MCF 10A (cell line): ENCODE results near the gene KLHDC9. TPM values are rescaled to one million over a fixed set of nuclear protein-coding genes. Genes with fewer than 3 reads are reported as not detected.

Experiments used
- BruUV-seq: library from RNA; stranded (reverse); fragments of 400-500 nt; replicated peaks from 2 replicates; lab custom pipeline; 2021; lab: Mats Ljungman, UMichigan
- CTCF ChIA-PET: fragments of 300-600 bp; sonication (Branson Sonifier 250); formaldehyde crosslinking; extraction: SDS; loops from one replicate; lab custom pipeline; 2021; ENCODE audit warnings: antibody characterized with exemption, inconsistent platforms; lab: Yijun Ruan, JAX
- POLR2A ChIA-PET: fragments of 300-600, 350-650 bp; sonication (Branson Sonifier 250); formaldehyde crosslinking; extraction: SDS; loops from one replicate; lab custom pipeline; 2020; ENCODE audit warnings: antibody characterized with exemption, inconsistent platforms; lab: Yijun Ruan, JAX
- DNase-seq: peaks from one replicate; pipeline ENCODE4 v3.0.0-alpha.2; 2018; ENCODE audit not compliant: unreplicated experiment
- H3K27ac Mint-ChIP-seq: one replicate; pipeline ENCODE4 v1.8.0; 2022; ENCODE audit warnings: mild to moderate bottlenecking, low read depth, mixed read lengths; ENCODE audit not compliant: unreplicated experiment
- H3K27me3 Mint-ChIP-seq: one replicate; pipeline ENCODE4 v1.8.0; 2022; ENCODE audit warnings: mixed read lengths; ENCODE audit not compliant: insufficient read depth, unreplicated experiment
- H3K36me3 Mint-ChIP-seq: one replicate; pipeline ENCODE4 v1.8.0; 2022; ENCODE audit warnings: mild to moderate bottlenecking, moderate library complexity, mixed read lengths; ENCODE audit not compliant: insufficient read depth, unreplicated experiment
- H3K4me1 Mint-ChIP-seq: one replicate; pipeline ENCODE4 v1.8.0; 2022; ENCODE audit warnings: mixed read lengths; ENCODE audit not compliant: insufficient read depth, unreplicated experiment
- H3K4me3 Mint-ChIP-seq: one replicate; pipeline ENCODE4 v1.8.0; 2022; ENCODE audit warnings: mild to moderate bottlenecking, moderate library complexity, mixed read lengths; ENCODE audit not compliant: unreplicated experiment
- H3K9me3 Mint-ChIP-seq: one replicate; pipeline ENCODE4 v1.8.0; 2022; ENCODE audit warnings: mixed read lengths; ENCODE audit not compliant: unreplicated experiment
- CTCF ChIP-seq: fragments of 200-600 bp; IDR thresholded peaks from one replicate; pipeline ENCODE4 v1.8.0; 2022; ENCODE audit warnings: antibody characterized with exemption, mild to moderate bottlenecking; ENCODE audit not compliant: unreplicated experiment
- intact Hi-C: fragments of 100-400 bp; cut with micrococcal nuclease; formaldehyde crosslinking; loops from 2 replicates; pipeline ENCODE4 v1.14.1; 2022
- total RNA-seq: library from RNA; stranded (reverse); gene quantifications from 2 replicates; pipeline ENCODE4 v1.2.3, GENCODE V29; 2022

KLHDC9 gene
- total RNA-seq, 1 experiment from 2014 or later: not detected

GRCh38 chr1:161070761-161071160, 27.4 kb upstream of the KLHDC9 start:
- no peak for TF ChIP-seq CTCF
- no peak overlapping the region for H3K4me3 Mint-ChIP-seq
- peaks cover 43% of the 10 kb centered on the region for H3K4me1 Mint-ChIP-seq
- H3K27ac Mint-ChIP-seq: no peak overlapping the region
- H3K9me3 Mint-ChIP-seq: no peaks in the 10 kb centered on the region
- no peak for DNase-seq
- ChIA-PET POLR2A (interaction anchor here (1.1 to 7.3 kb wide), 4 partner anchors 25 to 49 kb away, joined by 3 to 122 read pairs (median 16); partner anchors contain the start of genes F11R, KLHDC9, NIT1 and PFDN2), CTCF (interaction anchor here (0.5 to 14.2 kb wide), 19 partner anchors 11 to 312 kb away, joined by 3 to 331 read pairs (median 5); partner anchors contain the start of genes ITLN2, KLHDC9 and USF1)
- intact Hi-C loops: no loop called here
- no TSS peak for BruUV-seq
- no peaks in the 10 kb centered on the region for H3K27me3 Mint-ChIP-seq
- peaks cover 17% of the 10 kb centered on the region for H3K36me3 Mint-ChIP-seq

GRCh38 chr1:161071886-161072371, 26.2 kb upstream of the KLHDC9 start:
- CTCF ChIA-PET: interaction anchor here (0.7 to 14.2 kb wide), 25 partner anchors 8 to 235 kb away, joined by 3 to 331 read pairs (median 5); partner anchors contain the start of genes ITLN2, KLHDC9 and USF1
- POLR2A ChIA-PET: interaction anchor here (1.8 to 7.3 kb wide), 4 partner anchors 24 to 50 kb away, joined by 9 to 122 read pairs (median 16); partner anchors contain the start of genes F11R, KLHDC9 and USF1
- Mint-ChIP-seq H3K4me3 (peak overlapping the region; percentile 90), H3K27ac (peak overlapping the region; percentile 46), H3K36me3 (peaks cover 17% of the 10 kb centered on the region), H3K27me3 (no peaks in the 10 kb centered on the region), H3K4me1 (peaks cover 51% of the 10 kb centered on the region), H3K9me3 (no peaks in the 10 kb centered on the region)
- intact Hi-C loops: loop anchor here (2.0 kb wide), 1 partner anchor 61 kb away; the partner anchor contains the start of gene DEDD
- DNase-seq: peak; percentile 73
- BruUV-seq: no TSS peak
- peak; percentile 87 for TF ChIP-seq CTCF

GRCh38 chr1:161072751-161073449, 25.3 kb upstream of the KLHDC9 start:
- intact Hi-C loops: loop anchor here (1.0 to 2.0 kb wide), 3 partner anchors 10 to 60 kb away; partner anchors contain the start of gene DEDD
- TF ChIP-seq CTCF: no peak
- POLR2A ChIA-PET: interaction anchor here (0.7 to 7.3 kb wide), 19 partner anchors 8 to 121 kb away, joined by 3 to 122 read pairs (median 9); partner anchors contain the start of genes DEDD, F11R, NIT1 and PFDN2
- Mint-ChIP-seq H3K27me3 (no peaks in the 10 kb centered on the region), H3K4me1 (peaks cover 51% of the 10 kb centered on the region), H3K9me3 (no peaks in the 10 kb centered on the region), H3K4me3 (peak overlapping the region; percentile 90), H3K27ac (peak overlapping the region; percentile 95), H3K36me3 (peaks cover 17% of the 10 kb centered on the region)
- no peak for DNase-seq
- no TSS peak for BruUV-seq
- CTCF ChIA-PET: interaction anchor here (0.6 to 14.2 kb wide), 32 partner anchors 7 to 769 kb away, joined by 3 to 331 read pairs (median 4); partner anchors contain the start of genes F11R, KLHDC9 and USF1
